OCI-LY3 (cell line): ENCODE results near the gene OVOL3.

Experiments
- H2AFZ ChIP-seq: fragments of 200-600, 300-600 bp; shearing (Covaris generic); 2 replicates; pipeline ENCODE4 v1.6.0; 2014; ENCODE audit warnings: antibody characterized with exemption, low read depth, low read length
- H3K27ac ChIP-seq: fragments of 200-600, 300-600 bp; sonication (generic); 2 replicates; pipeline ENCODE4 v1.5.1; 2014; ENCODE audit warnings: mild to moderate bottlenecking, low read length, moderate library complexity, mixed read lengths
- H3K27me3 ChIP-seq: fragments of 200-600, 300-600 bp; sonication (generic); 2 replicates; pipeline ENCODE4 v1.6.1; 2014; ENCODE audit warnings: low read depth, low read length, mixed read lengths
- H3K36me3 ChIP-seq: fragments of 200-600, 300-600 bp; sonication (generic); replicated peaks from 2 replicates; pipeline ENCODE3; 2014; ENCODE audit warnings: low read depth, low read length, mixed read lengths
- H3K4me1 ChIP-seq: fragments of 300-600, 200-600 bp; sonication (generic); 2 replicates; pipeline ENCODE4 v1.6.1; 2014; ENCODE audit warnings: low read length, mixed read lengths
- H3K4me2 ChIP-seq: fragments of 200-600, 300-600 bp; sonication (generic); 2 replicates; pipeline ENCODE4 v1.6.1; 2014; ENCODE audit warnings: low read length, mixed read lengths
- H3K4me3 ChIP-seq: fragments of 300-600, 200-600 bp; sonication (generic); 2 replicates; pipeline ENCODE4 v1.5.1; 2014; ENCODE audit warnings: antibody characterized with exemption, mild to moderate bottlenecking, low read length, moderate library complexity
- H3K79me2 ChIP-seq: fragments of 300-600, 200-600 bp; shearing (Covaris generic); 2 replicates; pipeline ENCODE4 v1.6.1; 2014; ENCODE audit warnings: mild to moderate bottlenecking, low read length, mixed read lengths
- H3K9ac ChIP-seq: fragments of 300-600, 200-600 bp; shearing (Covaris generic); 2 replicates; pipeline ENCODE4 v1.6.0; 2014; ENCODE audit warnings: mild to moderate bottlenecking, low read length, moderate library complexity
- H3K9me3 ChIP-seq: fragments of 200-600, 300-600 bp; shearing (Covaris generic); 2 replicates; pipeline ENCODE4 v1.6.1; 2014; ENCODE audit warnings: low read length, mixed read lengths; ENCODE audit not compliant: insufficient read depth
- H4K20me1 ChIP-seq: fragments of 200-600, 300-600 bp; sonication (generic); 2 replicates; pipeline ENCODE4 v1.6.1; 2016; ENCODE audit warnings: low read length, mixed read lengths; ENCODE audit not compliant: insufficient read depth
- CTCF ChIP-seq: fragments of 200-600, 300-600 bp; sonication (generic); IDR thresholded peaks from 2 replicates; pipeline ENCODE4 v1.5.1; 2014; ENCODE audit warnings: antibody characterized with exemption, low read length, low read depth
- EZH2phosphoT487 ChIP-seq: fragments of 200-600 bp; shearing (Covaris generic); IDR thresholded peaks from 2 replicates; pipeline ENCODE4 v1.6.1; 2018; ENCODE audit warnings: antibody characterized with exemption, mixed run types, low read depth

Gene OVOL3

GRCh38 chr19:36144624-36145023, 33.7 kb downstream of the OVOL3 start:
- no peak for TF ChIP-seq EZH2phosphoT487
- TF ChIP-seq CTCF: no peak
- Histone ChIP-seq H3K79me2 (peaks cover 19% of the 10 kb centered on the region), H4K20me1 (peaks cover 10% of the 10 kb centered on the region), H3K9ac (no peak overlapping the region), H3K27me3 (no peaks in the 10 kb centered on the region), H3K4me3 (no peak overlapping the region), H3K4me2 (no peak overlapping the region), H3K4me1 (peaks cover 6% of the 10 kb centered on the region), H3K36me3 (peaks cover 48% of the 10 kb centered on the region), H3K9me3 (no peaks in the 10 kb centered on the region), H2AFZ (no peak overlapping the region), H3K27ac (no peak overlapping the region)

- H3K27me3 ChIP-seq: no peaks in the 10 kb centered on the region
- H3K4me3 ChIP-seq: no peak overlapping the region
- no peak overlapping the region for H3K9ac ChIP-seq
- no peak overlapping the region for H3K27ac ChIP-seq
- H3K79me2 ChIP-seq: no peaks in the 10 kb centered on the region
- H3K4me1 ChIP-seq: no peaks in the 10 kb centered on the region
- H2AFZ ChIP-seq: no peak overlapping the region
- peaks cover 50% of the 10 kb centered on the region for H3K36me3 ChIP-seq
- no peak overlapping the region for H3K4me2 ChIP-seq
- TF ChIP-seq EZH2phosphoT487 (no peak), CTCF (no peak)
- no peaks in the 10 kb centered on the region; the same call in 1 of the 2 replicates for H4K20me1 ChIP-seq
- no peaks in the 10 kb centered on the region for H3K9me3 ChIP-seq
Observed at GRCh38 chr19:36149673-36150406, 38.9 kb downstream of the OVOL3 start.

- H3K9ac ChIP-seq: no peak overlapping the region
- no peaks in the 10 kb centered on the region for H3K4me1 ChIP-seq
- H3K79me2 ChIP-seq: no peaks in the 10 kb centered on the region
- H3K4me2 ChIP-seq: no peak overlapping the region
- H3K27ac ChIP-seq: no peak overlapping the region
- TF ChIP-seq CTCF (no peak), EZH2phosphoT487 (no peak)
- no peaks in the 10 kb centered on the region for H3K27me3 ChIP-seq
- no peak overlapping the region for H2AFZ ChIP-seq
- H3K9me3 ChIP-seq: no peaks in the 10 kb centered on the region
- no peaks in the 10 kb centered on the region; the same call in 1 of the 2 replicates for H4K20me1 ChIP-seq
- H3K36me3 ChIP-seq: peaks cover 46% of the 10 kb centered on the region
- H3K4me3 ChIP-seq: no peak overlapping the region
Observed at GRCh38 chr19:36150586-36150985, 39.6 kb downstream of the OVOL3 start.

GRCh38 chr19:36151144-36152018, 40.4 kb downstream of the OVOL3 start:
- H3K4me1 ChIP-seq: no peaks in the 10 kb centered on the region
- H3K27me3 ChIP-seq: no peaks in the 10 kb centered on the region
- H3K79me2 ChIP-seq: no peaks in the 10 kb centered on the region
- TF ChIP-seq CTCF: no peak
- no peak for TF ChIP-seq EZH2phosphoT487
- H2AFZ ChIP-seq: no peak overlapping the region
- H4K20me1 ChIP-seq: no peaks in the 10 kb centered on the region; the same call in 1 of the 2 replicates
- H3K9ac ChIP-seq: no peak overlapping the region
- no peak overlapping the region for H3K27ac ChIP-seq
- H3K36me3 ChIP-seq: peaks cover 38% of the 10 kb centered on the region
- no peak overlapping the region for H3K4me3 ChIP-seq
- H3K9me3 ChIP-seq: no peaks in the 10 kb centered on the region
- H3K4me2 ChIP-seq: no peak overlapping the region
